ENCODE data around the gene TIMM10.

DNA sequence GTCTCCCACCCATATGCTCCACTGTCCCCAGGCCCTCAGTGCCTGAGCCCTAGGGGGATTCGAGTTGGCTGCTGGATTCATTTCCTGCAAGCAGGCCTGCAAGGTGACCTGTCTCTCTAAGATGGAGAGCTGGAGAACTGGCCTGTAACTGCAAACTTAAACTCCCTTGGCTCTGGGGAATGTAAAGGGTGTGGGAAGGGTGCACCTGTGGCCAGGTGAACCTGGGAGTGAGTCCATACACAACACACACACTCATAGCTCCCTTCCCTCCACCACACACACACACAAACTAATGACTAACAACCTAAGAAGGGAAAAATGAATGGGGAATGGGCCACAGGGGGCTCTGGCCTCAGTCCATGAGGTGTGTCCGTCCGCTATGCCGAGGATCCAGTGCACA lies 21.4 kb upstream of the TIMM10 start:
- TF ChIP-seq CTCF (IDR thresholded peaks at IDR 0.05; ENCODE audit: borderline replicate concordance, extremely low read depth, low read length, poor library complexity, severe bottlenecking) (no peak), EZH2 (IDR thresholded peaks at IDR 0.05; ENCODE audit: borderline replicate concordance, low read depth, low read length, severe bottlenecking) (no peak)
